ENCODE data around the gene NRSN1. TPM values are rescaled to one million over a fixed set of nuclear protein-coding genes. Genes with fewer than 3 reads are reported as not detected.
A peak's percentile ranks its signal among the peaks of the same experiment; 100 is the strongest.

Gene NRSN1
- total and polyA plus RNA-seq, 9 donors, result 0.07 to 0.18 (median 0.13) TPM; not detected in 6

- Histone ChIP-seq H3K36me3 (ENCODE audit: control insufficient read depth, insufficient read depth, low read length) (no peaks in the 10 kb centered on the region), H3K4me3 (ENCODE audit: low read length) (no peak overlapping the region), H3K4me1 (ENCODE audit: control insufficient read depth, insufficient read depth, low read length) (no peaks in the 10 kb centered on the region), H3K9me3 (replicated peaks; ENCODE audit: control insufficient read depth, low read depth, low read length) (peaks cover 2% of the 10 kb centered on the region), H3K27ac (ENCODE audit: low read length) (no peak overlapping the region), H3K27me3 (ENCODE audit: control insufficient read depth, insufficient read depth, low read length) (no peaks in the 10 kb centered on the region)
- no peak for DNase-seq
- WGBS (ENCODE audit: insufficient coverage), result no CpG with 5 or more reads among the region's 1 CpG
Observed at GRCh38 chr6:24152014-24152413, 26.0 kb downstream of the NRSN1 start.

GRCh38 chr6:24154121-24154520, 28.1 kb downstream of the NRSN1 start:
- Histone ChIP-seq H3K36me3 (ENCODE audit: control insufficient read depth, insufficient read depth, low read length) (no peaks in the 10 kb centered on the region), H3K4me3 (ENCODE audit: low read length) (no peak overlapping the region), H3K4me1 (ENCODE audit: control insufficient read depth, insufficient read depth, low read length) (no peaks in the 10 kb centered on the region), H3K27me3 (ENCODE audit: control insufficient read depth, insufficient read depth, low read length) (no peaks in the 10 kb centered on the region), H3K9me3 (replicated peaks; ENCODE audit: control insufficient read depth, low read depth, low read length) (peaks cover 2% of the 10 kb centered on the region), H3K27ac (ENCODE audit: low read length) (no peak overlapping the region)
- DNase-seq, result no peak

- no peaks in the 10 kb centered on the region for H3K9me3 ChIP-seq (replicated peaks; ENCODE audit: control insufficient read depth, low read depth, low read length)
- H3K4me3 ChIP-seq (ENCODE audit: low read length), result no peak overlapping the region
- H3K36me3 ChIP-seq (ENCODE audit: control insufficient read depth, insufficient read depth, low read length), result no peaks in the 10 kb centered on the region
- peak; percentile 60 for DNase-seq
- no peaks in the 10 kb centered on the region for H3K4me1 ChIP-seq (ENCODE audit: control insufficient read depth, insufficient read depth, low read length)
- no CpG with 5 or more reads among the region's 1 CpG for WGBS (ENCODE audit: insufficient coverage)
- H3K27me3 ChIP-seq (ENCODE audit: control insufficient read depth, insufficient read depth, low read length), result no peaks in the 10 kb centered on the region
- H3K27ac ChIP-seq (ENCODE audit: low read length), result no peak overlapping the region
Observed at GRCh38 chr6:24157886-24158285, 31.9 kb downstream of the NRSN1 start.

GRCh38 chr6:24183584-24183983, 57.6 kb downstream of the NRSN1 start:
- Histone ChIP-seq H3K27ac (ENCODE audit: low read length) (no peak overlapping the region), H3K36me3 (ENCODE audit: control insufficient read depth, insufficient read depth, low read length) (no peaks in the 10 kb centered on the region), H3K9me3 (replicated peaks; ENCODE audit: control insufficient read depth, low read depth, low read length) (peaks cover 2% of the 10 kb centered on the region), H3K4me3 (ENCODE audit: low read length) (no peak overlapping the region), H3K27me3 (ENCODE audit: control insufficient read depth, insufficient read depth, low read length) (no peaks in the 10 kb centered on the region), H3K4me1 (ENCODE audit: control insufficient read depth, insufficient read depth, low read length) (no peaks in the 10 kb centered on the region)
- WGBS (ENCODE audit: insufficient coverage), result 84% methylated on average over 3 of the region's 10 CpGs
- no peak for DNase-seq

- Histone ChIP-seq H3K9me3 (replicated peaks; ENCODE audit: control insufficient read depth, low read depth, low read length) (peaks cover 2% of the 10 kb centered on the region), H3K36me3 (ENCODE audit: control insufficient read depth, insufficient read depth, low read length) (no peaks in the 10 kb centered on the region), H3K27ac (ENCODE audit: low read length) (no peak overlapping the region), H3K4me1 (ENCODE audit: control insufficient read depth, insufficient read depth, low read length) (no peaks in the 10 kb centered on the region), H3K27me3 (ENCODE audit: control insufficient read depth, insufficient read depth, low read length) (no peaks in the 10 kb centered on the region), H3K4me3 (ENCODE audit: low read length) (no peak overlapping the region)
- no peak for DNase-seq
- 100% methylated on average over 3 of the region's 7 CpGs for WGBS (ENCODE audit: insufficient coverage)
Observed at GRCh38 chr6:24186349-24186748, 60.3 kb downstream of the NRSN1 start.

- no peak overlapping the region for H3K27ac ChIP-seq (ENCODE audit: low read length)
- H3K4me3 ChIP-seq (ENCODE audit: low read length), result no peak overlapping the region
- H3K9me3 ChIP-seq (replicated peaks; ENCODE audit: control insufficient read depth, low read depth, low read length), result no peaks in the 10 kb centered on the region
- H3K36me3 ChIP-seq (ENCODE audit: control insufficient read depth, insufficient read depth, low read length), result no peaks in the 10 kb centered on the region
- no peak for DNase-seq
- H3K27me3 ChIP-seq (ENCODE audit: control insufficient read depth, insufficient read depth, low read length), result no peaks in the 10 kb centered on the region
- H3K4me1 ChIP-seq (ENCODE audit: control insufficient read depth, insufficient read depth, low read length), result no peaks in the 10 kb centered on the region
Observed at GRCh38 chr6:24187965-24188577, 62.1 kb downstream of the NRSN1 start.

GRCh38 chr6:24188578-24189080, 62.6 kb downstream of the NRSN1 start:
- Histone ChIP-seq H3K27me3 (ENCODE audit: control insufficient read depth, insufficient read depth, low read length) (no peaks in the 10 kb centered on the region), H3K36me3 (ENCODE audit: control insufficient read depth, insufficient read depth, low read length) (no peaks in the 10 kb centered on the region), H3K4me1 (ENCODE audit: control insufficient read depth, insufficient read depth, low read length) (no peaks in the 10 kb centered on the region), H3K9me3 (replicated peaks; ENCODE audit: control insufficient read depth, low read depth, low read length) (no peaks in the 10 kb centered on the region), H3K27ac (ENCODE audit: low read length) (no peak overlapping the region), H3K4me3 (ENCODE audit: low read length) (no peak overlapping the region)
- WGBS (ENCODE audit: insufficient coverage), result no CpG with 5 or more reads among the region's 8 CpGs
- no peak for DNase-seq

GRCh38 chr6:24191346-24191745, 65.3 kb downstream of the NRSN1 start:
- Histone ChIP-seq H3K36me3 (ENCODE audit: control insufficient read depth, insufficient read depth, low read length) (no peaks in the 10 kb centered on the region), H3K4me1 (ENCODE audit: control insufficient read depth, insufficient read depth, low read length) (no peaks in the 10 kb centered on the region), H3K27ac (ENCODE audit: low read length) (no peak overlapping the region), H3K4me3 (ENCODE audit: low read length) (no peak overlapping the region), H3K9me3 (replicated peaks; ENCODE audit: control insufficient read depth, low read depth, low read length) (no peaks in the 10 kb centered on the region), H3K27me3 (ENCODE audit: control insufficient read depth, insufficient read depth, low read length) (no peaks in the 10 kb centered on the region)
- DNase-seq, result no peak
- WGBS (ENCODE audit: insufficient coverage), result no CpG with 5 or more reads among the region's 2 CpGs

GRCh38 chr6:24193364-24193763, 67.3 kb downstream of the NRSN1 start:
- no peaks in the 10 kb centered on the region for H3K36me3 ChIP-seq (ENCODE audit: control insufficient read depth, insufficient read depth, low read length)
- no peaks in the 10 kb centered on the region for H3K27me3 ChIP-seq (ENCODE audit: control insufficient read depth, insufficient read depth, low read length)
- no peak overlapping the region for H3K4me3 ChIP-seq (ENCODE audit: low read length)
- no peaks in the 10 kb centered on the region for H3K4me1 ChIP-seq (ENCODE audit: control insufficient read depth, insufficient read depth, low read length)
- DNase-seq, result no peak
- no peaks in the 10 kb centered on the region for H3K9me3 ChIP-seq (replicated peaks; ENCODE audit: control insufficient read depth, low read depth, low read length)
- H3K27ac ChIP-seq (ENCODE audit: low read length), result no peak overlapping the region

GRCh38 chr6:24194978-24195700, 69.1 kb downstream of the NRSN1 start:
- Histone ChIP-seq H3K9me3 (replicated peaks; ENCODE audit: control insufficient read depth, low read depth, low read length) (no peaks in the 10 kb centered on the region), H3K4me3 (ENCODE audit: low read length) (no peak overlapping the region), H3K36me3 (ENCODE audit: control insufficient read depth, insufficient read depth, low read length) (no peaks in the 10 kb centered on the region), H3K4me1 (ENCODE audit: control insufficient read depth, insufficient read depth, low read length) (no peaks in the 10 kb centered on the region), H3K27ac (ENCODE audit: low read length) (no peak overlapping the region), H3K27me3 (ENCODE audit: control insufficient read depth, insufficient read depth, low read length) (no peaks in the 10 kb centered on the region)
- no CpG with 5 or more reads among the region's 2 CpGs for WGBS (ENCODE audit: insufficient coverage)
- DNase-seq, result no peak

All from muscle of leg (tissue), 11 donors.